ENCODE data around the gene GPLD1.
"Not testable (repeated sequence)": the region's sequence is repeated elsewhere in the genome, so short reads cannot be mapped to it uniquely, and the experiment has no call there.

Gene GPLD1

GRCh38 chr6:24410622-24411021, 78.8 kb downstream of the GPLD1 start:
- no peak for DNase-seq (ENCODE audit: low read depth)

- no peak for DNase-seq (ENCODE audit: low read depth)
These were observed 80.5 kb downstream of the GPLD1 start for GRCh38 chr6:24408719-24409410.

DNA sequence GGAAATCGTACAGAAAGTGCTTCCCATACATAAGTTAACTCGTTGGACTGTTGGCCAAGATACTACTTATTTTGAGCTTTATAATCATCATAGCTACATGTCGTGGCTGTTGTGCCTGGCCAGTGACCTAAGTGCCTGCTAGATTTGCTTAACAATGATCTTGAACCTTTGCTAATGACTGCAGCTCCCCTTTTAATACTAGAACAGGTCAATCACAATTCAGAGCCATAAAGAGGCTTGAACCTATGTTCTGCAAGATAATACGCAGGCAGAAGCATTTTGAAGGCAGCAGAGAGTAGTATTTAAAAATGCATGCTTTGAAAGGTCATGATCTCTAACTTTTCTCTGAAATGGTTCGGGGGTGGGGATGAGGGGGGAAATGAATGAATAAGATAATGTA, 84.1 kb downstream of the GPLD1 start:
- DNase-seq (ENCODE audit: low read depth), result no peak

DNA sequence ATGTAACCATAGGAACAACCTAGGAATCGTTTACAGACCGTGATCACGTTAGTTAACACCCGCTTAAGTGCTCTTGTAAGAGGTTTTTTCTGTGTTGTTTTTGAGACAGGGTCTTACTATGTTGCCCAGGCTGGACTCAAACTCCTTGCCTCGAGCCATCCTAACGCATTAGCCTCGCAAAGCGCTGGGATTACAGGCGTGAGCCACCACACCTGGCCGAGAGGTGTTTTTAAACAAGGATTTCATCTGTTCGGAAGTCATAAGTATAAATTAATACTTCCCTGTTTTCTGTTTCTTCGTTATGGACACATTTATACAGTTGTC, 85.9 kb downstream of the GPLD1 start:
- no peak for DNase-seq (ENCODE audit: low read depth)

DNA sequence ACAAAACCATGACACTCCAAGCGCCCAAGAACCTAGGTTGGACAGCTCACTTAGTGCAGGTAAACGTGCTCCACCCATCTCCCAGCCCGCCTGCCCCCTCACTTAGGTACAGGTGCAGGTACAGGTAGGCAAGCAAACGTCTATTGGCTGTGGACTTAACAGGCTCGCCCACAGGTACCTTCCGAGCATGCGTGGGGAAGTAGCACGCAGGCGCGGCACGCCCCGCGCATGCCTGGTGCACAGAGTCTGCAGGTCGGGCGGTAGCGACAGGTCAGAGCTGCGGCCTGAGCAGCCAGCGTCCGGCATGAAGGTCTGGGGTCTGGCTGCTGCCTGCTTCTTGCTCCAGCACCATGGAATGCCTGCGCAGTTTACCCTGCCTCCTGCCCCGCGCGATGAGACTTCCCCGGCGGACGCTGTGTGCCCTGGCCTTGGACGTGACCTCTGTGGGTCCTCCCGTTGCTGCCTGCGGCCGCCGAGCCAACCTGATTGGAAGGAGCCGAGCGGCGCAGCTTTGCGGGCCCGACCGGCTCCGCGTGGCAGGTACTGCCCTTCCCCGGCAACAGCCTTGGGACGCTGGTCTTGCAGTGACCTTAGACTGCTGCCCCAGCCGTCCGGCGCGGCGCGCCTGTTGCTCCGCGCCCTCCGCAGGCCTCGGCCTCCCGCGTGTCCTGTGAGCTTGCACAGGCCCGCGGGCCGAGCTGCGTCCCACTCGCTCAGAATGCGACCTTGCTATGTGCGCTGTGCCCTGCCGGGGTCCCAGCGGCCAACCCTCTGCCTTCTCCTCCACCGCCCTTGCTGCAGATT, 86.5 kb downstream of the GPLD1 start, which contains the start of gene MRS2:
Gene MRS2 (plus strand): TSS at position 240 of the 804 bp plus-strand sequence. CDS start 111 bp downstream, at position 351.
- DNase-seq (ENCODE audit: low read depth), result peak; percentile 59

DNA sequence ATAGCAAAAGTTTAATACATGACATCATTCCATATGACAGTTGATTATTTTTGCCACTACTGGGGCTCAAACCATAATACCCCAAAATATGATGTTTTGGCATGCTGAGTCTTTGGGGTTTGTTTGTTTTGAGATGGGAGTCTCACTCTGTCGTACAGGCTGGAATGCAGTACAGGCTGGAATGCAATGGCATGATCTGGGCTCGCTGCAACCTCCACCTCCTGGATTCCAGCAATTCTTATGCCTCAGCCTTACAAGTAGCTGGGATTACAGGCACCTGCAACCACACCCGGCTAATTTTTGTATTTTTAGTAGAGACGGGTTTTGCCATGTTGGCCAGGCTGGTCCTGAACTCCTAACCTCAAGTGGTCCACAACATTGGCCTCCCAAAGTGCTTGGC, 87.9 kb downstream of the GPLD1 start:
- DNase-seq (ENCODE audit: low read depth), result no peak

- not testable (repeated sequence) for DNase-seq (ENCODE audit: low read depth)
These were observed 89.0 kb downstream of the GPLD1 start for GRCh38 chr6:24400045-24401039.

GRCh38 chr6:24397631-24398030, 91.7 kb downstream of the GPLD1 start:
- DNase-seq (ENCODE audit: low read depth), result no peak

DNA sequence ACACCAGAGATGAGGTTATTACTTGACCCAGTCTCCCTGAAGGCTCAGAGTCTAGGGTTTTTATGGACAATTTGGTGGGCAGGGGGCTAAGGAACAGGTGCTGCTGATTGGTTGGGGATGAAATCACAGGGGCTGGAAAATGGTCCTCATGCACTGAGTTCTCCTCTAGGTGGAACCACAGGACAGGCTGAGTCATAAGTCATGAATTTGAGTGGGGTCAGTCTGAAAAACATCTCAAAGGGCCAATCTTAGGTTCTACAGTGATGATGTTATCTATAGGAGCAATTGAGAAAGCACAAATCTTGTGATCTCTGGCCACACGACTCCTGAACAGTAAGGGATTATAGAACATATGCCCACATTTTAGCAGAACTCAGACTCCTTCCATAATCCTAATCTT, 92.6 kb downstream of the GPLD1 start:
- DNase-seq (ENCODE audit: low read depth), result no peak

GRCh38 chr6:24394780-24395437, 94.5 kb downstream of the GPLD1 start:
- no peak for DNase-seq (ENCODE audit: low read depth)

GRCh38 chr6:24394061-24394779, 95.2 kb downstream of the GPLD1 start:
- DNase-seq (ENCODE audit: low read depth), result no peak

DNA sequence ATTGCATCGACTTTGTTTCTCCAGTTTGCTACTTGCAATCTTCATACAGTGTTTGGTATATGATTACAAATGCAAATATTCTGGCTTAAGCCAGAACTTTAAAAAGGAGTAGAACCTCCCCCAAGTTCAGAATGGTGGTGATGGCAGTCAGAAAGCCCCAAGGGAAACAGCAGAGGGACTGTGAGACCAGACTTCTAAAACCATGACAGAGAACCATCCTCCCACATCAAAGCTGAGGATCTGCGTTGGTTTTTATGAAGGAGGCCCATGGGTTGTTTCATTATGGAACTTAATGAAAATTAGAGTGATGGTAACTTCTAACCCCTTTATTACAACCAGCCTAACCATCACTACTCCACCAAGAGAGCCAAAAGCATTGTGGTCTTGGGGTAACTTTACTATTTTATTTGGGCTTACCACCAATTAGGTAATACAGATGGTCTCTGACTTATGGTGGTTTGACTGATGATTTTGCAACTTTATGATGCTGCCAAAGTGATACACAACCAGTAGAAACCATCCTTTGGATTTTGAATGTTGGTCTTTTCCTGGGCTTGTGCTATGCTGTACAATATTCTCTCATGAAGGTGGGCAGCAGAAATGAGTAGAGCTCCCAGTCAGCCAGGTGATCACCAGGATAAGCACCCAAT, 97.5 kb downstream of the GPLD1 start:
- no peak for DNase-seq (ENCODE audit: low read depth)

DNA sequence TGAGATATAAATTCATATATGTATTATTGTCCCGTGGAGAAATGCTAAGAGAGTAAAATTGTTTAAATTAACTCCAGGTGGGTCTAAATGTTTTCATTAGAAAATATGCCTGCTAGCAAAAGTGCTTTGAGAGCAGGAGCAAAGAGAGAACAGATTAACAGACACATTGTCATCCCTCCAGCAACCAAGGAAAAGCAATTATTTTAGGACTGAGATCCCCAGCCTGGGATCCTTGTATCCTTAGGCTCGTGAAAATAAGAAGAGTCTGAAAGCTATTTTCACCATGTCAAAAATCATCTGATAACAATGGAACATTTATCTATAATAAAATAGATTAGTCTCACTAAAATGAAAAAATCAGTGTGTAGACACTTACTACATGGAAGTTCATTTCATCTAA, 98.2 kb downstream of the GPLD1 start:
- no peak for DNase-seq (ENCODE audit: low read depth)

- no peak for DNase-seq (ENCODE audit: low read depth)
These were observed 101.6 kb downstream of the GPLD1 start for GRCh38 chr6:24387818-24388217.

DNA sequence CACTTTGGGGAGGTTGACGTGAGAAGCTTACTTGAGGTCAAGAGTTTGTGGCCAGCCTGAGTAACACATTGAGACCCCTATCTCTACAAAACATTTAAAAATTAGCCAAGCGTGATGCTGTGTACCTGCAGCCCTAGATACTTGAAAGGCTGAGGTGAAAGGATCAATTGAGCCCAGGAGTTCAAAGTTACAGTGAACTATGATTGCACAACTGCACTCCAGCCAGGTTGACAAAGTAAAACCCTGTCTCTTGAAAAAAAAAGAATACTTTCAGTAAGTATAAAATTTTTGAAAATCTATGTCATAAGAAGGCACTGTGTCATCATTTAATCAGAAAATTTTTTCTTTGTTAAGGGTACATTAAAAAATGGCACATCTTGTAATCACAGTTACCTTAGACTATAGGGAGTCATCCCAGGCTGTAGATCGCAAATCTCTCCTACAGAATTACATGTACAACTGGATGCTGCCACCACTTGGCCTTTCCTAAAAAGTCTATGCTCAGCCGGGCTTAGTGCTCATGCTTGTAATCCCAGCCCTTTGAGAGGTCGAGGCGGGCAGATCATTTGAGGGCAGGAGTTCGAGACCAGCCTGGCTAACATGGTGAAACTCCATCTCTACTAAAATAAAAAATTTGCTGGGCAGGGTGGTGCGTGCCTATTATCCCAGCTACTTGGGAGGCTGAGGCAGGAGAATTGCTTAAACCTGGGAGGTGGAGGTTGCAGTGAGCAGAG, 103.7 kb downstream of the GPLD1 start:
- no peak for DNase-seq (ENCODE audit: low read depth)

GRCh38 chr6:24384369-24385130, 104.8 kb downstream of the GPLD1 start:
- not testable (repeated sequence) for DNase-seq (ENCODE audit: low read depth)

DNA sequence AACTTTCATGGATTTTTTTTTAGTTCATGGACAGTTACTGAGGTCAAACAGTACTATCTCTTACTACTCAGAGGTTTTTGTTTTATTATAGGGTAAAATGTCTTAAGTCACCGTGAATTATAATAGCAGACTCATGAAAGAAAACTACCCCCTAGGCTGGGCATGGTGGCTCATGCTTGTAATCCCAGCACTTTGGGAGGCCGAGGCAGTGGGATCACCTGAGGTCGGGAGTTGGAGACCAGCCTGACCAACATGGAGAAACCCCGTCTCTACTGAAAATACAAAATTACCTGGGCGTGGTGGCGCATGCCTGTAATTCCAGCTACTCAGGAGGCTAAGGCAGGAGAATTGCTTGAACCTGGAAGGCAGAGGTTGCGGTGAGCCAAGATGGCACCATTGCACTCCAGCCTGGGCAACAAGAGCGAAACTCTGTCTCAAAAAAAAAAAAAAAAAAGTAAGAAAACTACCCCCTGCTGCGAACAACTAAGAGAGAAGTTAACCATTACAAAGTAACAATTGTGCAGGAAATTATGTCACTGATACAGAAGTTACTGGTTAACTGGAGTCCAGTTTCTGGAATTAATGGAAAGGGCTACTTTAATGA, 106.4 kb downstream of the GPLD1 start:
- DNase-seq (ENCODE audit: low read depth), result not testable (repeated sequence)

DNA sequence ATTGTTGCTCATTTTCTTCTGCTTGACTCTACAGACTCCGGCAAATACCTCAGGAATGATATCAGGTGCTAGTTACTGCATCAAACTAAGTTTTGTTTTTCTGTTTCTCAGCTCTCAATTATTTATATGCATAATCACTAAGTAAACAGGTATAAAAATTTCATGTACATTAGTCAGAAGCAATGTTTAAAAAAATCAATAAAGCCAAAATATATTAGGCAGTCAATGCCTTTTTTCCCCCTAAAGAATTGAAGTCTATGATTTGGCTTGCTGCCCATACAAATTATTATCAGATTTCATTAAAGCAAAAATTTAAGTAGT, 107.2 kb downstream of the GPLD1 start:
- no peak for DNase-seq (ENCODE audit: low read depth)

All from CMK (cell line).